Activated CD4-positive, alpha-beta T cell treated with anti-CD3 and anti-CD28 coated beads, Interleukin-2, amount 10 ng/mL, durations not matched to agents 24 days and 14 days (primary cell): ENCODE results near the gene RINL. TPM values are rescaled to one million over a fixed set of nuclear protein-coding genes. Genes with fewer than 3 reads are reported as not detected.
A peak's percentile ranks its signal among the peaks of the same experiment; 100 is the strongest.

Experiments used
- DNase-seq: peaks from one replicate; pipeline ENCODE4 v3.0.0; 2022
- H3K27ac Mint-ChIP-seq: one replicate; pipeline ENCODE4 v1.8.0; 2022; ENCODE audit warnings: mild to moderate bottlenecking, mixed read lengths
- H3K27me3 Mint-ChIP-seq: one replicate; pipeline ENCODE4 v1.8.0; 2022; ENCODE audit warnings: mixed read lengths
- H3K36me3 Mint-ChIP-seq: one replicate; pipeline ENCODE4 v1.8.0; 2022; ENCODE audit warnings: low read depth, mild to moderate bottlenecking, mixed read lengths
- H3K4me1 Mint-ChIP-seq: one replicate; pipeline ENCODE4 v1.8.0; 2021; ENCODE audit warnings: mixed read lengths
- H3K4me3 Mint-ChIP-seq: one replicate; pipeline ENCODE4 v1.8.0; 2022; ENCODE audit warnings: mild to moderate bottlenecking, moderate library complexity, mixed read lengths
- H3K9me3 Mint-ChIP-seq: one replicate; pipeline ENCODE4 v1.8.0; 2021; ENCODE audit warnings: mixed read lengths
- intact Hi-C: fragments of 100-400 bp; cut with micrococcal nuclease; formaldehyde crosslinking; loops from one replicate; pipeline ENCODE4 v1.15.1; 2023
- total RNA-seq: library from RNA; stranded (reverse); gene quantifications from 2 replicates; pipeline ENCODE4 v1.2.3, GENCODE V29; 2022

The RINL gene, protein sequence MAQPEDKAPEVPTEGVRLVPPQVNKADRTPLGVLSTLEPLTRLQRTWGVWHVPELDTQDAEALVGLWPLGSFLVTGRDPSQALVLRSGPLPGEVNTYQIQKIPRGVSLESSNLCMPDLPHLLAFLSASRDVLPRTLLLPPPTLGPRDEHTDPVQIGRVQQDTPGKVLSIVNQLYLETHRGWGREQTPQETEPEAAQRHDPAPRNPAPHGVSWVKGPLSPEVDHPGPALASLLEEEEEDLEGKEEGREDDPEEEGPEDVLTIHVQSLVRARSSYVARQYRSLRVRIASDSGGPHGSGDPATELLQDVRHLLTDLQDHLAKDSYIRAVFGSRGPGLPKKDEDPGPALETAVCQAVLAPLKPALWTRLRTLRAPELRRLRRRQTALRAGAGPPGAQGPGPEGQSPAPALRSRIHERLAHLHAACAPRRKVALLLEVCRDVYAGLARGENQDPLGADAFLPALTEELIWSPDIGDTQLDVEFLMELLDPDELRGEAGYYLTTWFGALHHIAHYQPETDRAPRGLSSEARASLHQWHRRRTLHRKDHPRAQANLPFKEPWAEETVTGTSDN
- 62.7 and 68.9 TPM in 2 replicates for total RNA-seq

DNA sequence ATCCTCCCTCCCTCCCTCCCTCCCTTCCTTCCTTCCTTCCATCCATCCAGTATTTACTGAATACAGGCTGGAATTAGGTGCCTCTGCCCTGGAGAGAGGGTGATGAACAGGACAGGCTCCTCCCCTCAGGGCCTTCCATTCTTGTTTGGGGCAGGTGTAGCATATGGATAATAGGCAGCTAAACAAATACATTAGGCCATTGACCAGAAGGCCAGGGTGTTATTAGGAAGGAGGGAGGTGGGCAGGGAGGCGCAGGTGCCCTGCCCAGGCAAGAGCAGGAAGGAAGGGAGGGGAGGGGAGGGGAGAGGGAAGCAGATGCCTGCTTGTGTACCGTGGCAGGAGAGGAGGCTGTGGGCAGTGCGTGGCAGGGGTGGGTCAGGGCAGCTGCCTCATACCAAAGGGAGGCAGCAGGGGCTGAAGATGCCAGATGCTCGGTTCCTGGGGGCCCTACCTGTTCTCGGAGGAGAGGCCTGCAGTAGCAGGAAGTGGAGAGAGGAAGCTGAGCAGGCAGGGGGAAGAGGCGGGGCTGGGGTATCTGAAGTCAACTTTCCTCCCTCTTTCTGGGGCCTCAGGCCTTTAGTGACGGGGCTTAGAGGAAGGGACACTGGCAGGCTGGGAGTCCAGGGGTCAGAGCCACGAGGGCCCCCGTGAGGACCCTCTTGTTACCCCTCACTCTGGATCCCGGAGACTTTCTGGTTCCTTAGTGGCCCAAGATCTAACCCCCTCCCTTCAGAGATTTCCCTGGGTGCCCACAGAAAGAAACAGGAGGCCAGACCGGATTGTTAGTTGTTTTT is at the start of gene RINL:
RINL (minus strand) TSS at position 495 of the 794 bp plus-strand sequence. CDS start 1,533 bp downstream, outside the sequence.
- H3K4me1 Mint-ChIP-seq: peaks cover 28% of the 10 kb centered on the region
- peaks cover 17% of the 10 kb centered on the region for H3K36me3 Mint-ChIP-seq
- H3K9me3 Mint-ChIP-seq: no peaks in the 10 kb centered on the region
- intact Hi-C loops: loop anchor here (1.0 to 5.0 kb wide), 3 partner anchors 9 to 46 kb away; partner anchors contain the start of genes ECH1, NFKBIB and SIRT2
- peak within 1 kb of the TSS; percentile 96 for H3K27ac Mint-ChIP-seq
- DNase-seq: peak; percentile 90
- peak within 1 kb of the TSS; percentile 97 for H3K4me3 Mint-ChIP-seq
- H3K27me3 Mint-ChIP-seq: no peaks in the 10 kb centered on the region

DNA sequence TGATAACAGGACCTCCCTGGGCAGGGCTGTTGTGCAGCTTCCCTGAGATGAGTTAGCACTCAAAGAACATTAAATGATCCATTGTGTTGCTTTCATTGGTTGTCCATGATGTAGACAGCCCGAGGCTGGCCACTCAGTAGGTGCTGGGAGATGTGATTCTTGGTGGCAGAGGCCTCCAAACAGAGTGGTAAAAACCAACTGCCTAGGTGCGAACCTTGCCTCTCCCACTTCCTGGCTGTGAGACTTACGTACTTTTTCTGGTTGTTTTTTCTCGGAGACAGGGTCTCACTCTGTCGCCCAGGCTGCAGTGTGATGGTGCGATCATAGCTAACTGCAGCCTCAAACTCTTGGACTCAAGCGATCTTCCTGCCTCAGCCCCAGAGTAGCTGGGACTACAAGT is 46.3 kb upstream of the RINL start:
- peaks cover 10% of the 10 kb centered on the region for H3K4me1 Mint-ChIP-seq

DNA sequence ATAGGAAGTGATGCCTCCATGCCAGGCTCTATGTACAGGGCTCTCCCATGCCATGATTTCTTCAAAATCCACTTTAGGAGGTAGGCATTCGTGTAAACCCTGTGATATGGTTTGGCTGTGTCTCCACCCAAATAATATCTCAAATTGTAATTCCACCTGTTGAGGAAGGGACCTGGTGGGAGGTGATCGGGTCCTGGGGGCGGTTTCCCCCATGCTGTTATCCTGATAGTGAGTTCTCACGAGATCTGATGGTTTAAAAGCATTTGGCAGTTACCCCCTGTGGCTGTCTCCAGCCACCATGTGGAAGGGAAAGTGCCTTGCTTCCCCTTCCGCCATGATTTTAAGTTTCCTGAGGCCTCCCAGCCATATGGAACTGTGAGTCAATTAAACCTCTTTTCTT is 44.4 kb upstream of the RINL start:
- no peaks in the 10 kb centered on the region for H3K9me3 Mint-ChIP-seq
- intact Hi-C loops: no loop called here
- DNase-seq: no peak
- no peak overlapping the region for H3K27ac Mint-ChIP-seq
- H3K4me3 Mint-ChIP-seq: no peak overlapping the region
- no peaks in the 10 kb centered on the region for H3K27me3 Mint-ChIP-seq
- H3K4me1 Mint-ChIP-seq: no peaks in the 10 kb centered on the region
- H3K36me3 Mint-ChIP-seq: peaks cover 13% of the 10 kb centered on the region

More for the DNA sequence above, 46.3 kb upstream of the RINL start:
- Mint-ChIP-seq H3K9me3 (no peaks in the 10 kb centered on the region), H3K36me3 (peaks cover 17% of the 10 kb centered on the region), H3K27me3 (no peaks in the 10 kb centered on the region), H3K27ac (no peak overlapping the region), H3K4me3 (no peak overlapping the region)
- intact Hi-C loops: no loop called here
- no peak for DNase-seq

DNA sequence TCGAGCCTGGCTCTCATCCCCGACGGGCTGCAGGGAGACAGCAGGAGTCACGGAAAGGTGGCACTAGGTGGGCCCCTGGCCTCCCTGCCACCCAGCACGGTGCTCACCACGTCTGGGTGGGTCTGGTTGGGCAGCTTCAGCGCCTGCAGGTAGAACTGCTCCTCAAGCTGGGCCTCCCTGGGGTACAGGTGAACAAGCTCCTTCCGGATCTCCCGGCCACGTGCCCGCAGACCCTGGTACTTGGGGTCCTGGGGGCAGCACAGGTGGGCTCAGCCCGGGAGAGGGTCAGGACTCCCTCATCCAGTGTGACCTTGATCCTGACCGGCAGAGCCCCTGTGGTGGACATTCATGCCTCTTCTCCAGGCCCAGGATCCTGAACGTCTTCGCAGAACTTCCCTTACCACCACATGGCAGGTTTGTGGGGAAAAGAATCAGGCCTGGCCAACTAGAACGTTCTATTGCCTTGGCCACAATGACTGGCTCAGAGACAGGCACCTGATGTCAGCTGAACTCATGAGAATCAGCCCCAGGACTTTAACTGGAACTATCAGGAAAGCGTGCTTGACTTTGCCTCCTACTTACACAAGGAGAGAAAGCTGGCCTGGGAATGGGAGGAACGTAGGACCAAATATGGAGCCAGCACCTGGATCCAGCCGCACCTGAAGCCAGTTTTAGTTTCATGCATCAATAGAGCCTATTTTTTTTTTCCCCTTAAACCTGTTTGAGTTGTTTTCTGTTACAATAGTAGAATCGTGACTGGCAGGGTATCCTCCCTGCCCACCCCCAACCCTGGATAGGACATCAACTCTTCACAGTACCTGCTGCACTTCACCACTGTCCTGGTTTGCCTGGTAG is 43.6 kb upstream of the RINL start:
- H3K4me1 Mint-ChIP-seq: no peaks in the 10 kb centered on the region
- no peak overlapping the region for H3K4me3 Mint-ChIP-seq
- DNase-seq: no peak
- peaks cover 13% of the 10 kb centered on the region for H3K36me3 Mint-ChIP-seq
- H3K27ac Mint-ChIP-seq: no peak overlapping the region
- H3K27me3 Mint-ChIP-seq: no peaks in the 10 kb centered on the region
- no peaks in the 10 kb centered on the region for H3K9me3 Mint-ChIP-seq
- intact Hi-C loops: no loop called here

DNA sequence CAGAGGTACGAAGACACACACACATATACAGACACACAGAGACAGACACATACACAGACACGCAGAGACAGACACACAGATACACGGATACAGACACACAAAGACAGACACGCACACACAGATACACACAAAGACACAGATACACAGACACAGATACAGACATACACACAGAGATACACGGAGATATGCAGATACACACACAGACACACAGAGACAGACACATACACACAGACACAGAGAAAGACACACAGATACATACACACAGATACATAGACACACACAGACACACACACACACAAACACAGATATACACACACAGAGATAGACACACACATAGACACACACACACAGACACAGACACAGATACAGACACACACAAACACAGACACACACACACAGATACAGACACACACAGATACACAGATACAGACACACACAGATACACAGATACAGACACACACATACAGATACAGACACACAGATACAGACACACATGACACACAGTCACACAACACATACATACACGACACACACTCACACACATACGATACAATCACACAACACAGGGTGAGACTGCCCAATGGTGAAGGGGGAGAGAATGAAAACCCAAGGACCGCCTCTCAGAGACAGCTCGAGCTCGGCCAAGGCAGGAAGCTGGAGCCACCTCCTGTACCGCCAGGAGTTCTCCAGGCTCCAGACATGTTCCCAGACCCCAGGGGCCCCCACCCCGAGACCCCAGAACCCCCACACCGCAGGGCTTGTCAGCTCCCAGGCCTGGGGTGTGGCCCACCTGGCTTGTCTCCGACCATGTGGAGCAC is 42.7 kb upstream of the RINL start:
- Mint-ChIP-seq H3K27me3 (no peaks in the 10 kb centered on the region), H3K9me3 (no peaks in the 10 kb centered on the region), H3K4me3 (no peak overlapping the region), H3K27ac (no peak overlapping the region), H3K36me3 (peaks cover 13% of the 10 kb centered on the region), H3K4me1 (no peaks in the 10 kb centered on the region)
- no peak for DNase-seq
- intact Hi-C loops: no loop called here

DNA sequence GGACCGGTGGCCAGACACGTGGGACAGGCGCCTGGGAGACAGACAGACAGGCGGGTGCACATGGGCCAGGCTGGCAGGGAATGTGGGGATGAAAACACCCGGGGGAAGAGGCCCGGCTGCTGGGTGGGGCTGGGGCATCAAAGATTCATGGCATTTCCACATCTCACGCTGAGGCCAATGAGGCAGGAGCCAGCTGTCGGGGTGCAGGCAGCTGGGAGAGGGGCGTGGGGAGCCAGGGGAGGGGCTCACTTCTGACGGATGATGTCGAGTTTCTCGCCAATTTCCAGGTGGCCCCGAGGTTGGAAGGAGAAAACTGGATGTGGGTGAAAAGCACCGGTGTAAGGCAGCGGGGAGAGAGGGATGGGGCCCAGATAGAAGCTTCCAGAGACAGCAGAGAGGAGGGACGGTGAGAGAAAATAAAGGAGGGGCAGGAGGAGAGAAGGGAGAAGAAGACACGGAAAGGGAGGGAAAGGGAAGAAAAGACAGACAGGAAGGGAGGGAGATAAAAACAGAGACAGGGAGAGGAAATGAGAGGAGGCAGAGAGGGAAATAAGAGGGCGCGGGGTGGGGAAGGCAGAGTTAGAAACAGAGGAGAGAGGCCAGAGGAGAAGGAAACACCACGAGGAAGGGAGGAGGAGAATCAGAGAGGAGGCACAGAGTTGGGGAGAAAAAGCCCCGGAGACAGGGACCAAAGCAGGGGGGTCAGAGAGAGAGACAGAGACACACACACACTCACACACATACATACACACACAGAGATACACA is 41.9 kb upstream of the RINL start:
- Mint-ChIP-seq H3K9me3 (no peaks in the 10 kb centered on the region), H3K4me3 (no peak overlapping the region), H3K36me3 (peaks cover 10% of the 10 kb centered on the region), H3K27me3 (no peaks in the 10 kb centered on the region), H3K27ac (no peak overlapping the region), H3K4me1 (no peaks in the 10 kb centered on the region)
- intact Hi-C loops: no loop called here
- DNase-seq: no peak

DNA sequence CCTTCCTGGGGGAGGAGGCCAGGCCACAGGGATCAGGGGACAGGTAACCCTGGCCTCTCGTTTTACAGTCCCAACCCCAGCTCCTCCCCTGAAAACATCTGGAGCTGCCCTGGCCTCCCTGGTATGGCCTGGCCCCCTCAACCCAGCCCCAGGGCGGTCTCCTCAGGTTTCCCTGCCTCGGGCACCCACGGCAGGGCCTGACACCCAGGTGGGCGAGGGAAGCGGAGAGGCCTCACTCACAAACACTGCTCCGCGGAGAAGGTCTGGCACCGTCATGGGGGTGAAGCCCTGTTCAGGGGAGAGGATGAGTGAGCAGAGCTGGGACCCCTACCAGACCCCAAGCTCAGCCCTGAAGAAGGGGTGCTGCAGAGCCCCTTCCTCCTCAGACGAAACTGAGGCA is 40.5 kb upstream of the RINL start:
- intact Hi-C loops: no loop called here
- Mint-ChIP-seq H3K27ac (no peak overlapping the region), H3K4me3 (no peak overlapping the region), H3K4me1 (no peaks in the 10 kb centered on the region), H3K9me3 (no peaks in the 10 kb centered on the region), H3K27me3 (no peaks in the 10 kb centered on the region), H3K36me3 (peaks cover 5% of the 10 kb centered on the region)
- DNase-seq: no peak

DNA sequence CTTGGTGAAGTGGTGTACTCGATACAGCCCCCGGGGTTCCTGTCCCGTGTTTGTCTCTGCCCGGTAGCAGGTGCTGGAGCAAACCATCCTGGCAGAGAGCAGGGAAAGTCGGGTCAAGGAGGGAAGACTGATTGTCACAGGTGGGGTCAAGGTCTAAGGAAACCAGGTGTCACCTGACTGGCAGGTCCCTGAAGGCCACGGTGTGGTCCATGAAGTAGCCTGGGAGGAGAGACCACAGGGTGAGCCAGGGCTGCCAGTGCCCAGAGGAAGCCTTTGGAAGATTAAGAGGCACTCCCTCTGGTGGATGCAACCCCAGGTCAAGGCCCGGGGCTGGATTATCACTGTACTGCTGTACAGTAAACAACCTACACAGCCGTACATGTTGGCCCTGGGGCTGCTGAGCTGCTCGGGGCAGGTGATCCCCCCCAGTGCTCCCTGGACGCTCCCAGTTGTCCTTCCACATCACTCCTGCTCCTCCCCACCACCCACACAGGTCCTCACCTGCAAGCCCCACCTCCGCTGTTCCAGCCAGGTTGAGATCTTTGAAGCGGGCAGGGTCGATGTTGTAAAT is 39.9 kb upstream of the RINL start:
- DNase-seq: no peak
- peaks cover 5% of the 10 kb centered on the region for H3K36me3 Mint-ChIP-seq
- no peak overlapping the region for H3K4me3 Mint-ChIP-seq
- no peak overlapping the region for H3K27ac Mint-ChIP-seq
- intact Hi-C loops: no loop called here
- H3K4me1 Mint-ChIP-seq: peaks cover 3% of the 10 kb centered on the region
- H3K27me3 Mint-ChIP-seq: no peaks in the 10 kb centered on the region
- no peaks in the 10 kb centered on the region for H3K9me3 Mint-ChIP-seq

DNA sequence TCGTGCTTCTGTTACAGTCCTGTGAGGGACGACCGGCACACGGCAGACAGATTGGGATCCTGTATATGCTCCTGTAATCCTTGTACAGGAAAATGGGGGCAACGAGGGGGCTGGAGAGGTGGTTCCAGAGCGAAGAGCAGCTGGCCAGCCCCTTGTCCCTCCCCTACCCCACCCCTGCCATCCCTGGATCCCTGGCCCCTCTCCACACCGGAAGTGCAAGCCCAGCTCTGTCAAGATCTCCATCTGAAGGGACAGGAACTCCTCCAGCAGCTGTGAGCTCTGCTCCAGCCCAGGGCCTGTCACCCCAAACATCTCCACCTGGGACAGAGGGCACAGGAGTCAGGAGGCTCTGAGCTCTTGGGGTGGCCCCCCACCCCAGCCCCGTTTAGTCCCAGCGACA is 39.4 kb upstream of the RINL start:
- no peaks in the 10 kb centered on the region for H3K27me3 Mint-ChIP-seq
- intact Hi-C loops: no loop called here
- H3K27ac Mint-ChIP-seq: no peak overlapping the region
- no peak for DNase-seq
- H3K4me3 Mint-ChIP-seq: no peak overlapping the region
- H3K9me3 Mint-ChIP-seq: no peaks in the 10 kb centered on the region
- peaks cover 5% of the 10 kb centered on the region for H3K36me3 Mint-ChIP-seq
- H3K4me1 Mint-ChIP-seq: peaks cover 7% of the 10 kb centered on the region

DNA sequence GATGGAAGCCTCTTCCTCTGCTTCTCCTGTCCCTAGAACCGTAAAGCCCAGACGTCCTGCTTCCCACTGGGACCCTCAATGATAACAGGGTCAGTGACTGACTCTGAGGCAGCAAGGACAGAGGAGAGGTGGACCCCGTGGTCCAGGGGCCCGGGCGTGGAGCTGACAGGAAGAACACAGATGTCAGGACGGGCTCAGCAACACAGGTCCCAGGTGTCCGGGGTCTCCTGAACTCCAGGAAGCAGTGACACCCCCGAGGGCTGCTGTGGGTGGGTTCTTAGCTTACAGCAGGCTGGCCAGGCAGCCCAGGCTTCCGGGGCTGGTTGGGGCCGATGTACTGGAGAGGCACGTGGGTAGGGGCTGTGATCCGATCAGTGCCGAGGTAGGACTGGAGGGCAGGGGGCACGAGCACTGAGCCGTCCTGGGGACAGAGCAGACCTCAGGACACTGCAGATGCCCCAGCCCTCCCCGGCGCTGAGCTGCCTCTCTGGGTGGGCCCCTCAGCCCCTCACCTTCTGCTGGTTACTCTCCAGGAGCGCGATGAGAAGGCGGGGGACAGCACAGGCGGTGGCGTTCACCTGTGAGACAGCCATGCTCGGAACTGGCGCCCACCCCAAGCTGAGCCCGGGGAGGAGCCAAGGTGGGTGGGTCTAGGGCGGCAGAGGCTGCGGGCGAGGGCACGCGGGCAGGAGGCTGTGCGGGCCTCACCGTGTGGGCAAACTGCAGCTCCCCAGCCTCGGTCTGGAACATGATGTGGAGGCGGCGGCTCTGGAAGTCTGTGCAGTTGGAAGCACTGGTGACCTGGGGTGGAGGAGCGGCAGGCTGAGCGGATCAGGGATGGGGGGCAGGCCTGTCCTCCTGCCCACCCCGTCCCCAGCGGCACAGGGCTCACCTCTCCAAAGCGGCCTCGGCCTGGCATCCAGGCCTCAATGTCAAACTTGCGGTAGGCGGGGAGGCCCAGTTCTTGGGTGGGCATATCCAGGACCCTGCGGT is 37.5 kb upstream of the RINL start:
- Mint-ChIP-seq H3K4me3 (no peak overlapping the region), H3K27me3 (no peaks in the 10 kb centered on the region), H3K27ac (no peak overlapping the region), H3K36me3 (peaks cover 3% of the 10 kb centered on the region), H3K9me3 (no peaks in the 10 kb centered on the region), H3K4me1 (peaks cover 7% of the 10 kb centered on the region)
- intact Hi-C loops: no loop called here
- no peak for DNase-seq

DNA sequence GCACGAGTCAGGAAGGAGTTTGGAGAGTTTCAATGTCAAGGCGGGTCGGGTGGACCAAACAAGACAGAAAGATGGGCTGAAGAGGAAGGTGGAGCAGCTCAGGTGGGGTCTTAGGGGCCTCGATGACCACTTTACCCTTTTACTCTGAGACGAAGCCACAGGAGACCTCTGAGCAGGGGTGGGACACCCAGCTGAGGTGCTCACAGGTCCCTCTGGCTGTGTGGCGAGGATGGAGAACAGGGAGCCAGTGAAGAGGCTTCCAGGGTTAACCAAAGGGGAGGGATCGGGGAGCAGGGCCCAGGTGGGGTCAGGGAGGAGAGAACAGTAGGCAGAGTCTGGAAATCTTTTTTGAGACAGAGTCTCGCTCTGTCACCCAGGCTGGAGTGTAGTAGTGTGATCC is 35.9 kb upstream of the RINL start:
- intact Hi-C loops: no loop called here
- Mint-ChIP-seq H3K9me3 (no peaks in the 10 kb centered on the region), H3K36me3 (peaks cover 9% of the 10 kb centered on the region), H3K27ac (no peak overlapping the region), H3K4me3 (no peak overlapping the region), H3K4me1 (peaks cover 7% of the 10 kb centered on the region), H3K27me3 (no peaks in the 10 kb centered on the region)
- no peak for DNase-seq
